Right ventricle myocardium inferior (tissue), 1 donor: ENCODE measurements around the gene DAAM1. TPM values are rescaled to one million over a fixed set of nuclear protein-coding genes. Genes with fewer than 3 reads are reported as not detected.

Experiments used
- ATAC-seq: fragments of 200-7000 bp; cut with Tn5 transposase; one replicate; pipeline ENCODE4 v1.9.1; 2020; ENCODE audit warnings: mild to moderate bottlenecking, moderate library complexity
- DNase-seq: peaks from one replicate; pipeline ENCODE4 v3.0.0; 2021; ENCODE audit errors: missing footprints
- intact Hi-C: fragments of 100-400 bp; cut with DNase I; formaldehyde crosslinking; loops from one replicate; pipeline ENCODE4 v1.11.0; 2022
- total RNA-seq: library from RNA; stranded (reverse); fragmentation: NEBNext Ultra II Directional; extraction: Animal tissue kit (Norgen Biotek cat#: 25700); gene quantifications from one replicate; pipeline ENCODE4 v1.2.1, GENCODE V29; 2021
- donor health status: DM: no; HTN: yes; CAD: no; lungs with severe emphysema.

Gene DAAM1
- total RNA-seq, 1 donor from 2014 or later = 120 TPM

DNA sequence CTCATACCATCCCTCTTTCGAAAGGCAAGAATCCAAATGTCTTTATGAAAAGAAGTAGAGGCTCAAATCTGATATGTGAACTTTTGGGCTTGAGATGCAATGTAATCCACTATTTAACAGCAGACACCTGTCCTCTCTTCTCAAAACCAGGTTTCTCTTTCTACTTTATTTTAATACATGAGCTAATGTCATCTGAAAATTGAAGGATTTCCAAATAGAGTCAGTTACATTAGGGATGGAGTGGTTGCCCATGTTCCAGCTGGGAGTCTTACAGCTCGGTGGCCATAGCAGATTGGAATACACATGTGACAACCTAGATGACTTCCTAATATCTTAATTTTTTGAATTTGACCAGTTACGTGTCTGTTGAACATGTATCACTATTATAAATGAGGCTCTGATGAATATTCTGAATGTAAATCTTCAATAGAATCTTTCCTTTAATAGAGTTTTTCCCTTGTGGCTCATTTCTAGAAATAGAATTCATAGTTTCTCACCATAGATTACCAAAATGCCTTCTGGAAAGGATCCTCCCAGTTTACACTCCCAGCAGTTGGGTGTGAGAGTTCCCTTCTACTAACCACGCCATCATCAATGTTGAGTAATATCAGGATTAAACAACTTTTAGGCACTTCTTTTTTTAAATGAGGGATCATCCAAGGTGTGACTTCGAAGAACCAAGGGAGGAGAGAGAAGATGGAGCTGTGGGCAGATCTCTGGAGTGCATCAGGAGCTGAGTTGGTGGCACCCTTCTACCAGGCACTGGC, 227.6 kb downstream of the DAAM1 start:
- intact Hi-C loops = no loop called here
- no peak for DNase-seq
- no peak for ATAC-seq

DNA sequence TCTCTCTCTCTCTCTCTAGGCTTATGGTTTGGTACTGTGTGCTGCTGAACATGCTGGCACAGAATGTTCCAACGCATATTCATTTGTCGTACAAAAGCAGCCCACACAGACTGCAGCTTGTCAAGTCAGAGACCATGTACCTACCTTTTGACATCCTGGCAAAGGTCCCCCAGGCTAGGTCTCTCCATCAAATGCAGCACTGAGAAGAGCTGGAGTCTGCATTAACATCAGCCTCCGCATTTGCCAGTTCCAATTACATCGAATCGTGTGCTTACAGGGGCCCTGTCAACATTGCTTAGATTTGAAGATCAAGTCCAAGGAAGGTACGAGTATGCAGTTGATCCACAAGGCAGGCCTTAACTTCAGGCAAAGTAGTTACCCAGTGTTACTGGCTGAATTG, 228.8 kb downstream of the DAAM1 start:
- intact Hi-C loops = no loop called here
- DNase-seq (no peak), ATAC-seq (no peak)

DNA sequence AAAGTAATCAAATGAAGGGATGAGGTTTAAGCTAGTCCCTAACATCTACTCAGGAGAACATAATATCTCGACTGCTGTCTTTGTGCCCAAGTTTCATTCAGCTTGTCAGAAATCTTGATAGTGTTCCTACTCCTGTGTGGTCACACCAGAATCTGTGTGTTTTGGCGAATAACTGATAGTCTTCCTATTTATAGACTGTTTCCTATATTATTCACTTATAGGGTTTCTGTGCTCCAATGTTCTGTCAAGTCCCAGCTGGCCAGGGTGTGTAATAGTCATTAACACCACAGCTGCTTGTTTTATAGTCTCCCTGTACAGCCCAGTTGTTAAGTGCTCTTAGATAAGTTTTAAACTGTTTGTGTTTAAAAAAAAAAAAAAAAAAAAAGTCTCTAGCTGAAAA, 230.8 kb downstream of the DAAM1 start:
- ATAC-seq (no peak), DNase-seq (no peak)
- intact Hi-C loops = no loop called here
